ENCODE results near the gene CHD5. TPM values are rescaled to one million over a fixed set of nuclear protein-coding genes. Genes with fewer than 3 reads are reported as not detected.

The CHD5 gene
- total RNA-seq, 1 experiment from 2014 or later: 0.08 TPM

Other genes starting within 250 kb of the CHD5 start
- gene NPHP4, start 187.9 kb downstream of the CHD5 start, total RNA-seq (2014; rRNA removed; shearing (Covaris generic)): 3.4 and 5.9 TPM in 2 replicates
- 70.3 and 73.6 TPM in 2 replicates for gene KCNAB2, start 134.4 kb downstream of the CHD5 start, total RNA-seq (2014; rRNA removed; shearing (Covaris generic))
- 222 and 233 TPM in 2 replicates for gene RPL22, start 19.3 kb upstream of the CHD5 start, total RNA-seq (2014; rRNA removed; shearing (Covaris generic))
- 1.5 and 2.9 TPM in 2 replicates for gene RNF207, start 25.8 kb upstream of the CHD5 start, total RNA-seq (2014; rRNA removed; shearing (Covaris generic))
- 88.6 and 97.1 TPM in 2 replicates for gene ICMT, start 55.6 kb upstream of the CHD5 start, total RNA-seq (2014; rRNA removed; shearing (Covaris generic))
- not detected in 2 replicates for gene HES3, start 63.9 kb upstream of the CHD5 start, total RNA-seq (2014; rRNA removed; shearing (Covaris generic))
- 3.4 and 4.7 TPM in 2 replicates for gene GPR153, start 80.8 kb upstream of the CHD5 start, total RNA-seq (2014; rRNA removed; shearing (Covaris generic))
- 125 and 132 TPM in 2 replicates for gene ACOT7, start 213.4 kb upstream of the CHD5 start, total RNA-seq (2014; rRNA removed; shearing (Covaris generic))
- gene HES2, start 239.6 kb upstream of the CHD5 start, total RNA-seq (2014; rRNA removed; shearing (Covaris generic)): 1.1 and 2.4 TPM in 2 replicates
- 0.40 and 0.96 TPM in 2 replicates for gene ESPN, start 244.5 kb upstream of the CHD5 start, total RNA-seq (2014; rRNA removed; shearing (Covaris generic))